Body of pancreas (tissue), 4 donors: ENCODE results near the gene ZNF440. TPM values are rescaled to one million over a fixed set of nuclear protein-coding genes. Genes with fewer than 3 reads are reported as not detected.
A peak's percentile ranks its signal among the peaks of the same experiment; 100 is the strongest.
"Not testable (repeated sequence)": the region's sequence is repeated elsewhere in the genome, so short reads cannot be mapped to it uniquely, and the experiment has no call there.

Experiments used
- ATAC-seq: fragments of 150-250 bp; one replicate; pipeline ENCODE4 v1.9.1; 2016
- DNase-seq, 4 donors: peaks; one replicate each; pipeline ENCODE4 v3.0.0-alpha.2; 2019
- H3K27ac ChIP-seq, 4 donors: fragments of 200-600 bp; sonication (generic); 1 replicate in 3 of 4; 2 replicates in 1 of 4; pipeline versions ENCODE4 v1.5.1 to v1.6.1; 2016 to 2019; ENCODE audit warnings: mild to moderate bottlenecking in 1 of 4, mixed read lengths in 1 of 4, moderate library complexity in 1 of 4
- H3K27me3 ChIP-seq, 2 donors: fragments of 200-600 bp; sonication (generic); one replicate each; pipeline ENCODE4 v1.6.0; 2016; ENCODE audit warnings: mild to moderate bottlenecking in 1 of 2
- H3K36me3 ChIP-seq, 2 donors: fragments of 200-600 bp; sonication (generic); replicated peaks in 1 of 2; 2 replicates each; pipeline ENCODE4 v1.5.1; 2016; ENCODE audit warnings: low read depth in 2 of 2; ENCODE audit not compliant: insufficient read depth in 1 of 2
- H3K4me1 ChIP-seq: fragments of 200-600 bp; sonication (generic); one replicate; pipeline ENCODE4 v1.6.0; 2016
- H3K4me3 ChIP-seq, 2 donors: fragments of 200-600 bp; sonication (generic); 1 replicate in 1 of 2; 2 replicates in 1 of 2; pipeline ENCODE4 v1.5.1; 2016 to 2019
- H3K9me3 ChIP-seq, 3 donors: fragments of 200-600 bp; sonication (generic); 1 replicate in 2 of 3; 2 replicates in 1 of 3; pipeline ENCODE4 v1.5.1; 2016
- CTCF ChIP-seq, 7 experiments: fragments of 450-650 bp in 4 of 7; fragments of 200-600 bp in 3 of 7; sonication (generic) in 3 of 7; IDR thresholded peaks; one replicate each; pipeline ENCODE4 v1.5.1; 2016 to 2019; ENCODE audit warnings: antibody characterized with exemption in 7 of 7
- POLR2A ChIP-seq, 3 donors: fragments of 450-650 bp; IDR thresholded peaks; one replicate each; pipeline ENCODE4 v1.6.1; 2016; ENCODE audit warnings: antibody characterized with exemption in 3 of 3, mild to moderate bottlenecking in 2 of 3
- WGBS, 2 donors: methylation state at CpG; one replicate each; pipeline ENCODE4 v1.1.5; 2017; 5-methylcytosine and 5-hydroxymethylcytosine counted together
- intact Hi-C: fragments of 100-400 bp; cut with DNase I; formaldehyde crosslinking; loops from one replicate; pipeline ENCODE4 v1.15.1; 2023
- total RNA-seq, 2 donors: library from RNA; depleted of rRNA; stranded (reverse); fragments of >200 nt; gene quantifications; one replicate each; pipeline ENCODE4 v1.1.0, GENCODE V29; 2016

Gene ZNF440
- total RNA-seq, 2 donors from 2014 or later: 6.0 to 11.9 TPM

GRCh38 chr19:11879687-11880266 lies 65.7 kb downstream of the ZNF440 start:
- H3K4me3 ChIP-seq, H3K9me3 ChIP-seq, H3K27ac ChIP-seq, H3K36me3 ChIP-seq, H3K27me3 ChIP-seq, H3K4me1 ChIP-seq: not testable (repeated sequence)
- DNase-seq (peak; percentile 26 to 55 (median 42)), ATAC-seq (peak; percentile 44)
- intact Hi-C loops: loop anchor here (10.0 kb wide), 2 partner anchors 105 to 255 kb away; no protein-coding TSS in a partner anchor
- TF ChIP-seq CTCF (IDR thresholded peaks at IDR 0.05): peak; percentile 16 to 46 (median 27)
- WGBS, 2 donors: 68 to 69% methylated on average over 16 of the region's 16 CpGs

- Histone ChIP-seq H3K4me3 (no peak overlapping the region), H3K36me3 (no peaks in the 10 kb centered on the region), H3K9me3 (no peaks in the 10 kb centered on the region), H3K27me3 (no peaks in the 10 kb centered on the region), H3K27ac (no peak overlapping the region), H3K4me1 (no peaks in the 10 kb centered on the region)
- no peak for DNase-seq
- intact Hi-C loops: loop anchor here (10.0 kb wide), 2 partner anchors 104 to 254 kb away; no protein-coding TSS in a partner anchor
- TF ChIP-seq POLR2A (IDR thresholded peaks at IDR 0.05): no peak
- TF ChIP-seq CTCF (IDR thresholded peaks at IDR 0.05): no peak
- WGBS, 2 donors: 76% methylated on average over 12 of the region's 12 CpGs
- ATAC-seq: no peak
Measured at GRCh38 chr19:11880598-11880997, 66.5 kb downstream of the ZNF440 start.

- Histone ChIP-seq H3K4me3 (no peak overlapping the region), H3K27ac (no peak overlapping the region), H3K4me1 (no peaks in the 10 kb centered on the region), H3K27me3 (no peaks in the 10 kb centered on the region), H3K36me3 (no peaks in the 10 kb centered on the region), H3K9me3 (no peaks in the 10 kb centered on the region)
- 13% methylated on average over 10 of the region's 10 CpGs for WGBS, 2 donors
- TF ChIP-seq POLR2A (IDR thresholded peaks at IDR 0.05) (no peak), CTCF (IDR thresholded peaks at IDR 0.05) (peak; percentile 48 to 89 (median 80))
- ATAC-seq: peak; percentile 88
- intact Hi-C loops: loop anchor here (10.0 kb wide), 2 partner anchors 104 to 254 kb away; no protein-coding TSS in a partner anchor
- peak; percentile 75 to 79 (median 76) for DNase-seq
Measured at GRCh38 chr19:11881151-11881800, 67.2 kb downstream of the ZNF440 start.

- H3K9me3 ChIP-seq: no peaks in the 10 kb centered on the region
- intact Hi-C loops: loop anchor here (10.0 kb wide), 2 partner anchors 102 to 252 kb away; no protein-coding TSS in a partner anchor
- no peak for ATAC-seq
- no peak overlapping the region for H3K4me3 ChIP-seq
- WGBS, 2 donors: 63 to 77% methylated on average over 2 of the region's 2 CpGs
- H3K36me3 ChIP-seq: no peaks in the 10 kb centered on the region
- no peaks in the 10 kb centered on the region for H3K27me3 ChIP-seq
- no peak for DNase-seq
- TF ChIP-seq CTCF (IDR thresholded peaks at IDR 0.05): no peak
- no peak for TF ChIP-seq POLR2A (IDR thresholded peaks at IDR 0.05)
- H3K4me1 ChIP-seq: peaks cover 6% of the 10 kb centered on the region
- H3K27ac ChIP-seq: no peak overlapping the region
Measured at GRCh38 chr19:11882606-11883005, 68.5 kb downstream of the ZNF440 start.

Other genes starting within 250 kb of the ZNF440 start
- gene ACP5, start 236.6 kb upstream of the ZNF440 start, total RNA-seq: 10 to 100 TPM in 1 of 2 donors, 1 to 10 TPM in 1; 8.0 to 22.4 TPM
- 1 to 10 TPM; 4.6 to 8.8 TPM for gene ZNF627, start 216.8 kb upstream of the ZNF440 start, total RNA-seq
- 10 to 100 TPM in 1 of 2 donors, 1 to 10 TPM in 1; 4.7 to 11.9 TPM for gene ZNF823, start 75.3 kb upstream of the ZNF440 start, total RNA-seq
- gene ZNF441, start 47.3 kb upstream of the ZNF440 start, total RNA-seq: 10 to 100 TPM in 1 of 2 donors, 1 to 10 TPM in 1; 7.3 to 13.8 TPM
- gene ZNF491, start 15.8 kb upstream of the ZNF440 start, total RNA-seq: 1 to 10 TPM; 1.0 to 2.6 TPM
- gene ZNF439, start 34.5 kb downstream of the ZNF440 start, total RNA-seq: 1 to 10 TPM; 4.4 to 7.9 TPM
- gene ZNF69, start 73.5 kb downstream of the ZNF440 start, total RNA-seq: 10 to 100 TPM; 13.2 to 14.8 TPM
- 10 to 100 TPM; 16.3 to 26.4 TPM for gene ZNF700, start 110.8 kb downstream of the ZNF440 start, total RNA-seq
- 1 to 10 TPM in 1 of 2 donors, under 1 TPM in 1; 0.66 to 2.9 TPM for gene ZNF763, start 150.8 kb downstream of the ZNF440 start, total RNA-seq
- 1 to 10 TPM; 9.1 to 9.2 TPM for gene ZNF433, start 221.4 kb downstream of the ZNF440 start, total RNA-seq
- gene ZNF878, start 238.7 kb downstream of the ZNF440 start, total RNA-seq: 1 to 10 TPM in 1 of 2 donors, under 1 TPM in 1; 0.26 to 4.0 TPM